ENCODE data around the gene SMPD3.

GRCh38 chr16:68371276-68371651 lies 77.0 kb downstream of the SMPD3 start:
- no peak for TF ChIP-seq CTCF (IDR thresholded peaks at IDR 0.05)
- TF ChIP-seq POLR2A (IDR thresholded peaks at IDR 0.05) = no peak

Data from uterus (tissue), 2 donors.